GM18526 (cell line): ENCODE measurements around the gene SYT17.

ENCODE experiments used
- POLR2A ChIP-seq: IDR thresholded peaks from 3 replicates; pipeline ENCODE4 v1.6.1; 2011; ENCODE audit not compliant: insufficient read length; ENCODE audit errors: extremely low read depth

The SYT17 gene

GRCh38 chr16:19167710-19168370 lies at the start of gene SYT17:
SYT17 (plus strand) TSS chr16:19168240; CDS start chr16:19168647, 407 bp downstream.
- TF ChIP-seq POLR2A = no peak

- TF ChIP-seq POLR2A = no peak
Measured at GRCh38 chr16:19118938-19119431, 49.1 kb upstream of the SYT17 start.

GRCh38 chr16:19119564-19119963 lies 48.5 kb upstream of the SYT17 start:
- TF ChIP-seq POLR2A = no peak

GRCh38 chr16:19123535-19124178 lies 44.4 kb upstream of the SYT17 start:
- no peak for TF ChIP-seq POLR2A

GRCh38 chr16:19126300-19126699 lies 41.7 kb upstream of the SYT17 start:
- TF ChIP-seq POLR2A = no peak

- no peak for TF ChIP-seq POLR2A
Measured at GRCh38 chr16:19127205-19127604, 40.8 kb upstream of the SYT17 start.

GRCh38 chr16:19127674-19128131 lies 40.3 kb upstream of the SYT17 start:
- TF ChIP-seq POLR2A = no peak

GRCh38 chr16:19128454-19129200 lies 39.4 kb upstream of the SYT17 start:
- TF ChIP-seq POLR2A = no peak

GRCh38 chr16:19130385-19130784 lies 37.7 kb upstream of the SYT17 start:
- TF ChIP-seq POLR2A = no peak

GRCh38 chr16:19130852-19131824 lies 36.9 kb upstream of the SYT17 start:
- no peak for TF ChIP-seq POLR2A

- no peak for TF ChIP-seq POLR2A
Measured at GRCh38 chr16:19131825-19132218, 36.2 kb upstream of the SYT17 start.

GRCh38 chr16:19132255-19132654 lies 35.8 kb upstream of the SYT17 start:
- no peak for TF ChIP-seq POLR2A

GRCh38 chr16:19132898-19133297 lies 35.1 kb upstream of the SYT17 start:
- TF ChIP-seq POLR2A = no peak

- TF ChIP-seq POLR2A = no peak
Measured at GRCh38 chr16:19133600-19133999, 34.4 kb upstream of the SYT17 start.

- TF ChIP-seq POLR2A = no peak
Measured at GRCh38 chr16:19135201-19135842, 32.7 kb upstream of the SYT17 start.
